PC-3 (cell line): ENCODE data around the gene DPM2.

ENCODE experiments used
- CTCF ChIP-seq: fragments of 300-600 bp; sonication (generic); conservative IDR thresholded peaks from 2 replicates; pipeline ENCODE4 v1.5.1; 2017; ENCODE audit warnings: antibody characterized with exemption, low read depth, mild to moderate bottlenecking, low read length
- EZH2phosphoT487 ChIP-seq: fragments of 300-600 bp; sonication (generic); IDR thresholded peaks from 2 replicates; pipeline ENCODE4 v1.6.1; 2018; ENCODE audit warnings: mild to moderate bottlenecking, antibody characterized with exemption, low read length, borderline replicate concordance

- TF ChIP-seq EZH2phosphoT487 (no peak), CTCF (no peak)
Observed at GRCh38 chr9:127928676-127929624, 8.7 kb downstream of the DPM2 start.
